ENCODE data around the gene TMEM187. TPM values are rescaled to one million over a fixed set of nuclear protein-coding genes. Genes with fewer than 3 reads are reported as not detected.
A peak's percentile ranks its signal among the peaks of the same experiment; 100 is the strongest.

The TMEM187 gene
- total RNA-seq, 1 experiment from 2014 or later, result 9.4 TPM

GRCh38 chrX:153969904-153970356 is 2.6 kb upstream of the TMEM187 start:
- intact Hi-C loops (cut with micrococcal nuclease; ENCODE audit: unreplicated experiment), result no loop called here
- Mint-ChIP-seq H3K36me3 (ENCODE audit: insufficient read depth, unreplicated experiment) (peaks cover 64% of the 10 kb centered on the region), H3K27ac (ENCODE audit: unreplicated experiment) (peak overlapping the region; percentile 77), H3K9me3 (ENCODE audit: low read depth, unreplicated experiment) (no peaks in the 10 kb centered on the region), H3K4me1 (ENCODE audit: low read depth, unreplicated experiment) (peaks cover 34% of the 10 kb centered on the region), H3K4me3 (ENCODE audit: low read depth, unreplicated experiment) (peak overlapping the region; percentile 89), H3K27me3 (ENCODE audit: unreplicated experiment) (no peaks in the 10 kb centered on the region)
- BruUV-seq (replicated peaks), result no TSS peak
- TF ChIP-seq, protein P1, sequence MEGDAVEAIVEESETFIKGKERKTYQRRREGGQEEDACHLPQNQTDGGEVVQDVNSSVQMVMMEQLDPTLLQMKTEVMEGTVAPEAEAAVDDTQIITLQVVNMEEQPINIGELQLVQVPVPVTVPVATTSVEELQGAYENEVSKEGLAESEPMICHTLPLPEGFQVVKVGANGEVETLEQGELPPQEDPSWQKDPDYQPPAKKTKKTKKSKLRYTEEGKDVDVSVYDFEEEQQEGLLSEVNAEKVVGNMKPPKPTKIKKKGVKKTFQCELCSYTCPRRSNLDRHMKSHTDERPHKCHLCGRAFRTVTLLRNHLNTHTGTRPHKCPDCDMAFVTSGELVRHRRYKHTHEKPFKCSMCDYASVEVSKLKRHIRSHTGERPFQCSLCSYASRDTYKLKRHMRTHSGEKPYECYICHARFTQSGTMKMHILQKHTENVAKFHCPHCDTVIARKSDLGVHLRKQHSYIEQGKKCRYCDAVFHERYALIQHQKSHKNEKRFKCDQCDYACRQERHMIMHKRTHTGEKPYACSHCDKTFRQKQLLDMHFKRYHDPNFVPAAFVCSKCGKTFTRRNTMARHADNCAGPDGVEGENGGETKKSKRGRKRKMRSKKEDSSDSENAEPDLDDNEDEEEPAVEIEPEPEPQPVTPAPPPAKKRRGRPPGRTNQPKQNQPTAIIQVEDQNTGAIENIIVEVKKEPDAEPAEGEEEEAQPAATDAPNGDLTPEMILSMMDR (IDR thresholded peaks at IDR 0.05; ENCODE audit: unreplicated experiment), result no peak
- CTCF ChIA-PET, result interaction anchor here (0.5 to 1.0 kb wide), 3 partner anchors 11 to 83 kb away, joined by 3 to 6 read pairs (median 6); no protein-coding TSS in a partner anchor
- DNase-seq, result no peak

DNA sequence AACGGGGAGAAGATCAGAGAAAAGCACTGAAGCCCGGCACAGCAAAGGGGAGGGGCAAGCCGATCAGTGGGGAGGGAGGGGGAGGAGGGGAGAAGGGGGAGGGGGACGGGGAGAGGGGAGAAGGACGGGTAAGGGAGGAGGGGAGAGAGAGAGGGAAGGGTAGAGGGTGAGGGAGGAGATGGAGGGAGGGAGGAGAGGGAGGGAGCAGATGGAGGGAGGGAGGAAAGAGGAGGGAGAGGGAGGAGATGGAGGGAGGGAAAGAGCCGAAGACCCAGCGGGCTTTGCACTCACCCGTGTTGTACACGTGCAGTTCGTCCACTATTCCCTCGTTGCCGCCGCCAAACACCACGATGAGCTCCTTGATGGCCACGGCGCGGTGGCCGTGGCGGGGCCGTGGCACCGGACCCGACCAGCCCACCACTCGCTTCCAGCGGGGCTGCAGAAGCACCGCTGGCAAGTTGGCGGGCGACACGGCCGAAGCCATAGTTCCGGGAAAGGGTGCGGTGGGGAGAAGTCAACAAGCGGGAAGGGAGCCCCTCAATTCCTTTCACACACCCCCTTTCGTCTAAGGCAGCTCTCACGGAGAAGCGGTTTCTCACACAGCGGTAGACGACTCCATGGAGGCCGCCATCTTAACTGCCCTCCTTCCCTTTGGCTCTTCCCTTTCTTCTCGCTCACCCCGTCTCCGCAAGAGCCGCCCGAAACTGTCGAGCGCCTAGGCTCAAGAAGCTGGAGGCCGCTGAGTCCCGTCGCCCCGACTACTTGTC is 2.0 kb upstream of the TMEM187 start:
- TSS peak; percentile 58 for BruUV-seq (replicated peaks)
- H3K9me3 Mint-ChIP-seq (ENCODE audit: low read depth, unreplicated experiment), result no peaks in the 10 kb centered on the region
- H3K4me3 Mint-ChIP-seq (ENCODE audit: low read depth, unreplicated experiment), result peak overlapping the region; percentile 89
- peak; percentile 13 for DNase-seq
- TF ChIP-seq, protein P1 (IDR thresholded peaks at IDR 0.05; ENCODE audit: unreplicated experiment), result no peak
- peaks cover 64% of the 10 kb centered on the region for H3K36me3 Mint-ChIP-seq (ENCODE audit: insufficient read depth, unreplicated experiment)
- CTCF ChIA-PET, result interaction anchor here (0.5 to 1.0 kb wide), 2 partner anchors 42 to 82 kb away, joined by 6 read pairs; no protein-coding TSS in a partner anchor
- H3K4me1 Mint-ChIP-seq (ENCODE audit: low read depth, unreplicated experiment), result peaks cover 34% of the 10 kb centered on the region
- intact Hi-C loops (cut with micrococcal nuclease; ENCODE audit: unreplicated experiment), result no loop called here
- H3K27ac Mint-ChIP-seq (ENCODE audit: unreplicated experiment), result peak overlapping the region; percentile 98
- H3K27me3 Mint-ChIP-seq (ENCODE audit: unreplicated experiment), result no peaks in the 10 kb centered on the region

- peaks cover 64% of the 10 kb centered on the region for H3K36me3 Mint-ChIP-seq (ENCODE audit: insufficient read depth, unreplicated experiment)
- peak; percentile 92 for DNase-seq
- TF ChIP-seq, protein P1 (IDR thresholded peaks at IDR 0.05; ENCODE audit: unreplicated experiment), result no peak
- no peaks in the 10 kb centered on the region for H3K9me3 Mint-ChIP-seq (ENCODE audit: low read depth, unreplicated experiment)
- intact Hi-C loops (cut with micrococcal nuclease; ENCODE audit: unreplicated experiment), result no loop called here
- no TSS peak for BruUV-seq (replicated peaks)
- peak overlapping the region; percentile 98 for H3K27ac Mint-ChIP-seq (ENCODE audit: unreplicated experiment)
- H3K27me3 Mint-ChIP-seq (ENCODE audit: unreplicated experiment), result no peaks in the 10 kb centered on the region
- peak overlapping the region; percentile 89 for H3K4me3 Mint-ChIP-seq (ENCODE audit: low read depth, unreplicated experiment)
- peaks cover 31% of the 10 kb centered on the region for H3K4me1 Mint-ChIP-seq (ENCODE audit: low read depth, unreplicated experiment)
- CTCF ChIA-PET, result no interaction called here
These were observed 1.5 kb upstream of the TMEM187 start for GRCh38 chrX:153971124-153971449.

GRCh38 chrX:153971450-153972367 is 845 bp upstream of the TMEM187 start, which contains the start of gene HCFC1:
Gene HCFC1, minus strand, starts transcription at chrX:153971818. Its CDS starts 978 bp downstream, at chrX:153970840.
- peak; percentile 87 for DNase-seq
- BruUV-seq (replicated peaks), result TSS peak; percentile 75
- Mint-ChIP-seq H3K9me3 (ENCODE audit: low read depth, unreplicated experiment) (no peaks in the 10 kb centered on the region), H3K36me3 (ENCODE audit: insufficient read depth, unreplicated experiment) (peaks cover 64% of the 10 kb centered on the region), H3K27me3 (ENCODE audit: unreplicated experiment) (no peaks in the 10 kb centered on the region), H3K4me3 (ENCODE audit: low read depth, unreplicated experiment) (peak within 1 kb of the TSS; percentile 89), H3K27ac (ENCODE audit: unreplicated experiment) (peak within 1 kb of the TSS; percentile 98), H3K4me1 (ENCODE audit: low read depth, unreplicated experiment) (peaks cover 27% of the 10 kb centered on the region)
- CTCF ChIA-PET, result no interaction called here
- TF ChIP-seq, protein P1 (IDR thresholded peaks at IDR 0.05; ENCODE audit: unreplicated experiment), result no peak
- intact Hi-C loops (cut with micrococcal nuclease; ENCODE audit: unreplicated experiment), result no loop called here
